Daoy (cell line): ENCODE results near the gene ALDH16A1. TPM values are rescaled to one million over a fixed set of nuclear protein-coding genes. Genes with fewer than 3 reads are reported as not detected.
"Not testable (repeated sequence)": the region's sequence is repeated elsewhere in the genome, so short reads cannot be mapped to it uniquely, and the experiment has no call there.

Source experiments
- DNase-seq: peaks from one replicate; pipeline ENCODE4 v3.0.0-alpha.2; 2015; ENCODE audit warnings: low read depth
- total RNA-seq: library from RNA; depleted of rRNA; stranded (reverse); fragments of >200 nt; shearing (Covaris generic); gene quantifications from 2 replicates; pipeline ENCODE4 v1.2.3, GENCODE V29; 2014

Gene ALDH16A1
- total RNA-seq, 1 experiment from 2014 or later = 50.5 TPM

GRCh38 chr19:49463960-49464740 lies 11.1 kb downstream of the ALDH16A1 start:
- DNase-seq = no peak

GRCh38 chr19:49465371-49465770 lies 12.3 kb downstream of the ALDH16A1 start:
- DNase-seq = no peak

GRCh38 chr19:49468199-49468598 lies 15.2 kb downstream of the ALDH16A1 start:
- no peak for DNase-seq

- DNase-seq = peak; percentile 63
Measured at GRCh38 chr19:49468746-49469447, 15.9 kb downstream of the ALDH16A1 start.

GRCh38 chr19:49469828-49470614 lies 17.0 kb downstream of the ALDH16A1 start:
- no peak for DNase-seq

GRCh38 chr19:49470615-49470978 lies 17.6 kb downstream of the ALDH16A1 start:
- no peak for DNase-seq

GRCh38 chr19:49472936-49473335 lies 19.9 kb downstream of the ALDH16A1 start:
- no peak for DNase-seq

GRCh38 chr19:49473501-49473867 lies 20.5 kb downstream of the ALDH16A1 start:
- not testable (repeated sequence) for DNase-seq

- peak; percentile 86 for DNase-seq
Measured at GRCh38 chr19:49473868-49474541, 21.0 kb downstream of the ALDH16A1 start, which contains the start of gene FLT3LG. FLT3LG (plus strand) TSS chr19:49474215; CDS start chr19:49474640, 425 bp downstream.

DNA sequence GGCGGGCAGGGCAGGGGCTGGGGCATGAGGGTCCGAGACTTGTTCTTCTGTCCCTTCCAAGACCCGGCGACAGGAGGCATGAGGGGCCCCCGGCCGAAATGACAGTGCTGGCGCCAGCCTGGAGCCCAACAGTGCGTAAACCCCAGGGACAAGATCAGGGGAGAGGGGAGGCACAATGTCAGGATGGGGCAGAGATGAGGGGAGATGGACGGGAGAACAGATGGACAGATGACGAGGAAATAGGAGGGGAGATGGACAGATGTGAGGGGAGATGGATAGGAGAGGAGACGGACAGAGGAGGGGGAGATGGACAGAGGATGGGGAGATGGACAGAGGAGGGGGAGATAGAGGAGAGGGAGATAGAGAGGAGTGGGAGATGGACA lies 21.5 kb downstream of the ALDH16A1 start:
- no peak for DNase-seq

- no peak for DNase-seq
Measured at GRCh38 chr19:49475191-49475917, 22.3 kb downstream of the ALDH16A1 start.

DNA sequence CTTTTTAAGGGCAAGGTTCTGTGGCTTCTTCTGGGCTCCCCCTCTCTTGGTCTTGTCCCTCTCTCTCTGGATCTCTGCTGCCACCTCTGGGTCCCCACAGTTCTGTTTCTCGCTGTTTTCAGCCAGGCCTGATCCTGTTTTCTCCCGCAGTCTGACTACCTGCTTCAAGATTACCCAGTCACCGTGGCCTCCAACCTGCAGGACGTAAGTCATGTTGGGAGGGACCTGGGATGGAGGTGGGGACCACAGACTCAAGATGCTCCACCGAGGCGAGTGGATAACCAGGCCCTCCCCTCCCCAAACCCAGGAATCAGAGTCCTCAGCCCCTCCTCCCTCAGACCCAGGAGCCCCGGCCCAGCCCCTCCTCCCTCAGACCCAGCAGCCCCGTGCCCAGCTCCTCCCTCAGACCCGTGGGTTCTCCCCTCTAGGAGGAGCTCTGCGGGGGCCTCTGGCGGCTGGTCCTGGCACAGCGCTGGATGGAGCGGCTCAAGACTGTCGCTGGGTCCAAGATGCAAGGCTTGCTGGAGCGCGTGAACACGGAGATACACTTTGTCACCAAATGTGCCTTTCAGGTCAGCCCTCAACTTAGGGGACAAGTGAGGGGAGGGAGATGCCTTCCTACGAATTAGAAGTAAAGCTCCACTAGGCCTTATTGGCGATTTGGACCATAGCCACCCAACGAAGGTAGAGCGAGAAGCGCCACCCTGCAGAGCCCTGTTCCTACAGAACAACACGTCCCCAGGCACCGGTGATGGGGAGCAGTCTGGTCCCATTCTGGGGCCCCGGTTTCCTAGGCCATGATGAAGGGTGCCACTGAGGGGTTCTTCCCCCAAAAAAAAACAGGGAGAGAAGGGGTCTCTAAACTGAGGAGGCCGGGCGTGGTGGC lies 23.2 kb downstream of the ALDH16A1 start:
- peak; percentile 42 for DNase-seq

- DNase-seq = no peak
Measured at GRCh38 chr19:49479975-49480628, 27.1 kb downstream of the ALDH16A1 start.

GRCh38 chr19:49481020-49481683 lies 28.1 kb downstream of the ALDH16A1 start:
- DNase-seq = no peak

- DNase-seq = no peak
Measured at GRCh38 chr19:49486232-49486631, 33.2 kb downstream of the ALDH16A1 start.

GRCh38 chr19:49486710-49487276 lies 33.8 kb downstream of the ALDH16A1 start:
- no peak for DNase-seq

DNA sequence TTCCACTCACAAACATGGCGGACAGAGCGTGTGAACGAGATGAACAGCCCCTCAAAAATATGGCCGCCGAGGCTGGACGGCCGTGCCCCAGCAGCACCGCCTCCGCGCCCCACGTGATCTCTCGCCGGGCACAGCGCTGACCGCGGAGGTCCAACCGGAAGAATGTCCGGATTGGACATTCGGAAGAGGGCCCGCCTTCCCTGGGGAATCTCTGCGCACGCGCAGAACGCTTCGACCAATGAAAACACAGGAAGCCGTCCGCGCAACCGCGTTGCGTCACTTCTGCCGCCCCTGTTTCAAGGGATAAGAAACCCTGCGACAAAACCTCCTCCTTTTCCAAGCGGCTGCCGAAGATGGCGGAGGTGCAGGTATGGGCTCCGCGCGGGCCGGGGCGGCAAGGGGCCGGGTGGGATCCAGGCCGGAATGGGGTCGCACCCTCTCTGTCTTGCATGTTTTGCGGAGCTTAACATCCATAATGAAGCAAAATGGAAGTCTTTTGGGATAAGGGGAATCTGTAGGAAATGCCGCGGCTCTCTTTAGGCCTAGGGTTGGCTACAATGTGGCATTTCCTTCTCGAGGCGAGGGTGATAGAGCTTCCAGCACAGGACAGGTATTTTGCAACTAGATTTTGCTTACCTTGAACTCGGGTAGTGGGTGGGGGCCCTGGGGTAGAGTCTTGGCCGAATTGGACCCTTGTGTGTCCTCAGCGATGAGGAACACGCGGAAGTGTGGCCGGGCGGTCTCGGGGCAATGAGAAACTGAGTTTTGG lies 34.4 kb downstream of the ALDH16A1 start, which contains the start of gene RPL13A:
RPL13A (plus strand) TSS at position 332 of the 769 bp plus-strand sequence; CDS start at position 354, 22 bp downstream.
- DNase-seq = peak; percentile 100
